B cell (primary cell): ENCODE measurements around the gene TAL1. TPM values are rescaled to one million over a fixed set of nuclear protein-coding genes. Genes with fewer than 3 reads are reported as not detected.

Source experiments
- ATAC-seq: fragments of 200-7000 bp; cut with Tn5 transposase; one replicate; pipeline ENCODE4 v1.10.0; 2021; ENCODE audit warnings: low read depth, mild to moderate bottlenecking, moderate number of reproducible peaks, moderate library complexity
- CTCF ChIA-PET: fragments of 350-600 bp; sonication (Branson Sonifier 250); formaldehyde crosslinking; loops from one replicate; lab custom pipeline; 2021; ENCODE audit warnings: antibody characterized with exemption, inconsistent platforms; lab: Charles Lee
- POLR2A ChIA-PET: fragments of 350-600 bp; sonication (Branson Sonifier 250); formaldehyde crosslinking; loops from one replicate; lab custom pipeline; 2021; ENCODE audit warnings: antibody characterized with exemption; lab: Charles Lee
- DNase-seq: peaks from one replicate; pipeline ENCODE4 v3.0.0; 2013
- H2AFZ ChIP-seq: 2 replicates; pipeline ENCODE4 v1.6.1; 2012; ENCODE audit warnings: mild to moderate bottlenecking, low read depth, low read length; ENCODE audit not compliant: insufficient read depth, poor library complexity, severe bottlenecking
- H3K27ac ChIP-seq, 2 donors: 1 replicate in 1 of 2; 2 replicates in 1 of 2; pipeline ENCODE4 v1.5.1; 2012 to 2013; ENCODE audit warnings: low read length in 2 of 2, mild to moderate bottlenecking in 2 of 2, moderate library complexity in 1 of 2
- H3K27me3 ChIP-seq, 4 experiments: fragments of 200-600 bp in 1 of 4; sonication (generic) in 1 of 4; replicated peaks in 1 of 4; 1 replicate in 2 of 4; 2 replicates in 2 of 4; pipeline versions ENCODE4 v1.6.1 to v1.7.0; 2013 to 2016; ENCODE audit warnings: low read length in 3 of 4, mild to moderate bottlenecking in 2 of 4, mixed read lengths in 1 of 4, moderate library complexity in 1 of 4; ENCODE audit not compliant: insufficient read depth in 4 of 4, control insufficient read depth in 3 of 4; ENCODE audit errors: control extremely low read depth in 1 of 4
- H3K36me3 ChIP-seq, 2 experiments: replicated peaks in 1 of 2; 1 replicate in 1 of 2; 2 replicates in 1 of 2; pipeline versions ENCODE4 v1.6.1 to v1.7.1; 2013; ENCODE audit warnings: low read length in 1 of 2; ENCODE audit not compliant: insufficient read depth in 2 of 2, control insufficient read depth in 1 of 2; ENCODE audit errors: control extremely low read depth in 1 of 2, extremely low read depth in 1 of 2
- H3K4me1 ChIP-seq, 2 donors: fragments of 200-600 bp in 1 of 2; sonication (generic) in 1 of 2; 1 replicate in 1 of 2; 2 replicates in 1 of 2; pipeline versions ENCODE4 v1.5.1 to v1.6.1; 2013 to 2017; ENCODE audit warnings: low read length in 2 of 2; ENCODE audit not compliant: control insufficient read depth in 2 of 2, insufficient read depth in 2 of 2
- H3K4me2 ChIP-seq: replicated peaks from 2 replicates; pipeline ENCODE3; 2012; ENCODE audit warnings: mild to moderate bottlenecking, low read depth, low read length; ENCODE audit not compliant: poor library complexity, severe bottlenecking
- H3K4me3 ChIP-seq, 5 experiments: fragments of 200-600 bp in 1 of 5; sonication (generic) in 1 of 5; 1 replicate in 3 of 5; 2 replicates in 2 of 5; pipeline versions ENCODE4 v1.5.1 to v1.7.0; 2011 to 2016; ENCODE audit warnings: low read length in 4 of 5, mild to moderate bottlenecking in 4 of 5, low read depth in 2 of 5, control low read depth in 1 of 5, moderate library complexity in 1 of 5; ENCODE audit not compliant: insufficient read depth in 1 of 5; ENCODE audit errors: control extremely low read depth in 1 of 5, extremely low read depth in 1 of 5
- H3K79me2 ChIP-seq: fragments of 200-600 bp; sonication (generic); one replicate; pipeline ENCODE4 v1.6.0; 2016; ENCODE audit warnings: low read length; ENCODE audit not compliant: control insufficient read depth, insufficient read depth
- H3K9ac ChIP-seq: fragments of 200-600 bp; sonication (generic); 2 replicates; pipeline ENCODE4 v1.6.1; 2017; ENCODE audit warnings: mild to moderate bottlenecking, low read length, moderate library complexity
- H3K9me3 ChIP-seq, 3 donors: one replicate each; pipeline versions ENCODE4 v1.6.1 to v1.7.1; 2013; ENCODE audit warnings: low read length in 2 of 3; ENCODE audit not compliant: control insufficient read depth in 2 of 3, insufficient read depth in 1 of 3; ENCODE audit errors: control extremely low read depth in 1 of 3
- H4K20me1 ChIP-seq: 2 replicates; pipeline ENCODE4 v1.6.0; 2012; ENCODE audit warnings: mild to moderate bottlenecking, low read length; ENCODE audit not compliant: insufficient read depth, control insufficient read depth, poor library complexity, severe bottlenecking
- H3K27ac Mint-ChIP-seq: one replicate; pipeline ENCODE4 v1.8.0; 2021; ENCODE audit warnings: mixed read lengths
- H3K27me3 Mint-ChIP-seq: one replicate; pipeline ENCODE4 v1.8.0; 2021; ENCODE audit warnings: mixed read lengths
- H3K4me1 Mint-ChIP-seq: one replicate; pipeline ENCODE4 v1.8.0; 2021; ENCODE audit warnings: mixed read lengths
- H3K4me3 Mint-ChIP-seq: one replicate; pipeline ENCODE4 v1.8.0; 2021; ENCODE audit warnings: mixed read lengths
- H3K9me3 Mint-ChIP-seq: one replicate; pipeline ENCODE4 v1.8.0; 2022; ENCODE audit warnings: mixed read lengths; ENCODE audit not compliant: insufficient read depth
- EZH2 ChIP-seq: IDR thresholded peaks from 2 replicates; pipeline ENCODE4 v1.6.1; 2012; ENCODE audit warnings: borderline replicate concordance, low read depth, mild to moderate bottlenecking, moderate library complexity, low read length; ENCODE audit not compliant: insufficient read depth, poor library complexity, severe bottlenecking
- WGBS: methylation state at CpG from one replicate; pipeline ENCODE4 v1.1.5; 2013; ENCODE audit warnings: missing lambda C conversion rate; ENCODE audit not compliant: insufficient coverage; 5-methylcytosine and 5-hydroxymethylcytosine counted together
- intact Hi-C: fragments of 100-400 bp; cut with micrococcal nuclease; formaldehyde crosslinking; loops from one replicate; pipeline ENCODE4 v1.10.0; 2022
- polyA plus RNA-seq: library from polyadenylated mRNA; depleted of rRNA; stranded (reverse); fragments of >200 nt; gene quantifications from 2 replicates; pipeline ENCODE4 v1.2.3, GENCODE V29; 2012
- total RNA-seq, 2 donors: library from RNA; stranded (reverse); fragments of 120-200 nt in 1 of 2; gene quantifications; 1 replicate in 1 of 2; 2 replicates in 1 of 2; pipeline versions ENCODE4 v1.2.3 to v1.2.4, GENCODE V29; 2013 to 2022
- TF ChIP-seq, protein P1 (sequence below): fragments of 200-600 bp; IDR thresholded peaks from one replicate; pipeline ENCODE4 v1.8.0; 2022; ENCODE audit warnings: antibody characterized with exemption, mild to moderate bottlenecking

Gene TAL1
- total and polyA plus RNA-seq, 2 donors (not counting 1 experiment from before 2014, with no cell fraction given), result not detected

DNA sequence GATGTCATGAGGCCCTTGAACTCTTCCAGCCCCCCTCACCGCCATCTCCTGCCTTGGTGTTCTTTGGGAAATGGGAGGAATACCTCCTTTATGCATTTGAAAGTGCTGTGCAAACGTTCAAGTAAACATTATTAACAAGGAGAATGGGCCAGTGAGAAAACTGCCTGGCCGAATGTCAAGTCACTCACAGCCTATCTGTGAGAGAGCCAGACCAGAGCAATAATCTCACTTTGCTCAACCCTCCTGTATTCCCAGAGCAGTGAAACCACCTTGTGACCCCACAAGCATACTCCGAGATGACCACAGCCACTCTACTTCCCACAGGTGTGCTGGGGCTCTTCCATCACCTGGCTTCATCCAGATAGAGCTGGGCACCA is 5.2 kb downstream of the TAL1 start:
- POLR2A ChIA-PET, result no interaction called here
- peaks cover 0 to 26% (median 0%) of the 10 kb centered on the region in 3 donors for H3K9me3 ChIP-seq
- H3K4me2 ChIP-seq, result no peak overlapping the region
- no peak for TF ChIP-seq EZH2
- TF ChIP-seq, protein P1, sequence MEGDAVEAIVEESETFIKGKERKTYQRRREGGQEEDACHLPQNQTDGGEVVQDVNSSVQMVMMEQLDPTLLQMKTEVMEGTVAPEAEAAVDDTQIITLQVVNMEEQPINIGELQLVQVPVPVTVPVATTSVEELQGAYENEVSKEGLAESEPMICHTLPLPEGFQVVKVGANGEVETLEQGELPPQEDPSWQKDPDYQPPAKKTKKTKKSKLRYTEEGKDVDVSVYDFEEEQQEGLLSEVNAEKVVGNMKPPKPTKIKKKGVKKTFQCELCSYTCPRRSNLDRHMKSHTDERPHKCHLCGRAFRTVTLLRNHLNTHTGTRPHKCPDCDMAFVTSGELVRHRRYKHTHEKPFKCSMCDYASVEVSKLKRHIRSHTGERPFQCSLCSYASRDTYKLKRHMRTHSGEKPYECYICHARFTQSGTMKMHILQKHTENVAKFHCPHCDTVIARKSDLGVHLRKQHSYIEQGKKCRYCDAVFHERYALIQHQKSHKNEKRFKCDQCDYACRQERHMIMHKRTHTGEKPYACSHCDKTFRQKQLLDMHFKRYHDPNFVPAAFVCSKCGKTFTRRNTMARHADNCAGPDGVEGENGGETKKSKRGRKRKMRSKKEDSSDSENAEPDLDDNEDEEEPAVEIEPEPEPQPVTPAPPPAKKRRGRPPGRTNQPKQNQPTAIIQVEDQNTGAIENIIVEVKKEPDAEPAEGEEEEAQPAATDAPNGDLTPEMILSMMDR, result no peak
- no peak overlapping the region for H3K4me3 ChIP-seq
- no peaks in the 10 kb centered on the region for H4K20me1 ChIP-seq
- intact Hi-C loops, result no loop called here
- no peaks in the 10 kb centered on the region for H3K36me3 ChIP-seq
- DNase-seq (no peak), ATAC-seq (no peak)
- H3K4me3 Mint-ChIP-seq, result no peak overlapping the region
- H3K27me3 ChIP-seq, result peaks cover 0 to 92% (median 62%) of the 10 kb centered on the region in 4 experiments
- no peak overlapping the region for H2AFZ ChIP-seq
- no peaks in the 10 kb centered on the region for H3K9me3 Mint-ChIP-seq
- H3K27me3 Mint-ChIP-seq, result peaks cover 51% of the 10 kb centered on the region
- CTCF ChIA-PET, result interaction anchor here (0.5 to 1.1 kb wide), 2 partner anchors 33 to 220 kb away, joined by 3 read pairs; no protein-coding TSS in a partner anchor
- H3K79me2 ChIP-seq, result no peaks in the 10 kb centered on the region
- peaks cover 37 to 41% of the 10 kb centered on the region in 2 donors for H3K4me1 ChIP-seq
- H3K27ac Mint-ChIP-seq, result no peak overlapping the region
- no peak overlapping the region for H3K9ac ChIP-seq
- peaks cover 33% of the 10 kb centered on the region for H3K4me1 Mint-ChIP-seq
- 80% methylated on average over 2 of the region's 4 CpGs for WGBS
- H3K27ac ChIP-seq, result no peak overlapping the region

DNA sequence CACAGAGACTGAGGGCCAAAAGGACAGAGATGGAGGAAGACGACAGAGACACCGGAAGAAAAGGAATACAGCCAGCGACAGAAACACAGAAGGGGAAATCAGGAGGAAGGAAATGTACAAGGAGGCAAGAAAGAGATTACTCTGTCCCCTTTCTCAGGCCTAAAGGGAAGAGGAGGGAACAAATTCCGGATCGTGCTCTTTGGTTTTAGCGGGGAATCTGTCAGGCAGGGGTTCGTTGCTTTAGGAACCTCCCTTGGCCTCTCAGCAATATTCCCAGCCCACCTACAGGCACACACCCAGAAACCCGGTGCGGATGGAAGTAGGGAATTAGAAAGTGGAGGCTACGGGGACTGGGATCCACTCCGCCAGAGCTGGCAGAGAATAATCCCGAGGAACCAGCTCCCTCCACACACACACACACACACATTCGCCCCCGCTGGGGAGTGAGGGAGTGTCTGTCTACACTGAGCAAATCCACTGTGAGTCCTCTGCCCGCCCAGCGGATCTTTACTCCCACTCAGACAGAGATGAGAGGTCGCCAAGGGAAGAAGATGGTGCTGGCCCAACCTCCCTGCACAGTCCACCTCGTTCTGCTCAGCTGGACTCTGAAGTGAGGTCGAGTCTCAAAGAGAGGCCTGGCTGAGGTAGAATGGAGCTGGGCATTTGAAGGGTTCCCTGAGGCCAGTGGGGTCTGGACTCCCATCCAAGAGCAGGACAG is 5.7 kb downstream of the TAL1 start:
- 19% methylated on average over 5 of the region's 19 CpGs for WGBS
- peaks cover 0 to 90% (median 57%) of the 10 kb centered on the region in 4 experiments for H3K27me3 ChIP-seq
- ATAC-seq, result no peak
- ChIA-PET POLR2A (no interaction called here), CTCF (interaction anchor here (1.1 kb wide), 1 partner anchor 32 kb away, joined by 3 read pairs; no protein-coding TSS in a partner anchor)
- intact Hi-C loops, result no loop called here
- H3K9me3 ChIP-seq, result peaks cover 0 to 22% (median 0%) of the 10 kb centered on the region in 3 donors
- H3K4me1 ChIP-seq, result peaks cover 32 to 36% of the 10 kb centered on the region in 2 donors
- no peaks in the 10 kb centered on the region for H4K20me1 ChIP-seq
- H3K27ac Mint-ChIP-seq, result no peak overlapping the region
- H3K4me3 Mint-ChIP-seq, result peak overlapping the region; percentile 71
- TF ChIP-seq EZH2, result no peak
- TF ChIP-seq, protein P1, result no peak
- peaks cover 46% of the 10 kb centered on the region for H3K27me3 Mint-ChIP-seq
- H3K4me3 ChIP-seq, result no peak overlapping the region
- H3K9me3 Mint-ChIP-seq, result no peaks in the 10 kb centered on the region
- no peak for DNase-seq
- no peaks in the 10 kb centered on the region for H3K36me3 ChIP-seq
- H3K79me2 ChIP-seq, result no peaks in the 10 kb centered on the region
- H3K4me1 Mint-ChIP-seq, result peaks cover 28% of the 10 kb centered on the region
- no peak overlapping the region for H3K27ac ChIP-seq
- H2AFZ ChIP-seq, result no peak overlapping the region
- H3K9ac ChIP-seq, result no peak overlapping the region
- peak overlapping the region; percentile 69 for H3K4me2 ChIP-seq
